ENCODE data around the gene DNMT3B. TPM values are rescaled to one million over a fixed set of nuclear protein-coding genes. Genes with fewer than 3 reads are reported as not detected.

The DNMT3B gene
- total and polyA plus RNA-seq, 3 donors from 2014 or later, result 8.1 to 22.0 (median 20.6) TPM

DNA sequence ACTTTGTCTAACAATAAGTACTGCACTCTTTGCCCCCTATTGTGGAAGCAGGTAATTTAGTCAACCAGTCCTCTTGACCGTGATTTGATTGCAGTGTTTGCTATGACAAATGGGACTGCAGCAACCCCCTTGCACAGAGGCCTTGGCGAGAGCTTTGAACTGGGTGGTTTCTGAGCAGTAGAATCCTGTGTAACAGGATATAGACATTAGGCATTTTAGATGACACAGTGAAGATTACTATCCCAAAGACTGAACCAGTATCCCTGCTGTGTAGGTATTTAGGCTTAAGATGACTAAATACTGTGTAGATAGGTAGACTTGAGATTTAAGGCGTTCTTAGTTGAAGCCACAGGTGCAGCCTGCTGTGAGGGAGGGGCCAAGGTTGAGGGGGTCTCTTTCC lies 9.9 kb downstream of the DNMT3B start:
- Histone ChIP-seq H3K9me3 (no peaks in the 10 kb centered on the region), H3K4me1 (peaks cover 17% of the 10 kb centered on the region), H3K27ac (no peak overlapping the region), H3K27me3 (no peaks in the 10 kb centered on the region), H3K36me3 (ENCODE audit: low read depth, missing control alignments) (no peaks in the 10 kb centered on the region), H3K4me3 (no peak overlapping the region)
- whole genome bisulfite sequencing, 2 donors, result 91 to 94% methylated on average over 3 of the region's 3 CpGs
- DNase-seq, result no peak
- intact Hi-C loops (cut with DNase I; ENCODE audit: low total_unique reads), result no loop called here
- TF ChIP-seq, protein P1, sequence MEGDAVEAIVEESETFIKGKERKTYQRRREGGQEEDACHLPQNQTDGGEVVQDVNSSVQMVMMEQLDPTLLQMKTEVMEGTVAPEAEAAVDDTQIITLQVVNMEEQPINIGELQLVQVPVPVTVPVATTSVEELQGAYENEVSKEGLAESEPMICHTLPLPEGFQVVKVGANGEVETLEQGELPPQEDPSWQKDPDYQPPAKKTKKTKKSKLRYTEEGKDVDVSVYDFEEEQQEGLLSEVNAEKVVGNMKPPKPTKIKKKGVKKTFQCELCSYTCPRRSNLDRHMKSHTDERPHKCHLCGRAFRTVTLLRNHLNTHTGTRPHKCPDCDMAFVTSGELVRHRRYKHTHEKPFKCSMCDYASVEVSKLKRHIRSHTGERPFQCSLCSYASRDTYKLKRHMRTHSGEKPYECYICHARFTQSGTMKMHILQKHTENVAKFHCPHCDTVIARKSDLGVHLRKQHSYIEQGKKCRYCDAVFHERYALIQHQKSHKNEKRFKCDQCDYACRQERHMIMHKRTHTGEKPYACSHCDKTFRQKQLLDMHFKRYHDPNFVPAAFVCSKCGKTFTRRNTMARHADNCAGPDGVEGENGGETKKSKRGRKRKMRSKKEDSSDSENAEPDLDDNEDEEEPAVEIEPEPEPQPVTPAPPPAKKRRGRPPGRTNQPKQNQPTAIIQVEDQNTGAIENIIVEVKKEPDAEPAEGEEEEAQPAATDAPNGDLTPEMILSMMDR (IDR thresholded peaks at IDR 0.05), result no peak
- no peak for TF ChIP-seq POLR2A (IDR thresholded peaks at IDR 0.05)

DNA sequence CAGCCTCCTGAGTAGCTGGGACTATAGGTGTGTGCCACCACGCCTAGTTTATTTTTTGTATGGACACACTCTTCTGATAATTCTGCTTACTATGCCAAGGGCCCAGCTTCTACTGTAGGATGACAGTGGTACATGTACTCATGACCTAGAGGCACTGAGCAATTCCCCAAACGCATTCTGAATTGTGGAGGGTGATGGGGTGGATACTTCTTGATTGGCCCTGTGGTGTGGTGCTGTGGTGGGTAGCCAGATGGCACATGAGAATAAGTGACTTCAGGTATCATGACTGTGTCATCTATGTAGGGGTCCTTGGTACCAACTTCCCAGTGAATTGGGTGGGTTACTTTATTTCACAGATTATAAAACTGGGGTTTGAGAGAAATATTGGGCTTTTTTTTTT lies 11.0 kb downstream of the DNMT3B start:
- TF ChIP-seq, protein P1 (IDR thresholded peaks at IDR 0.05), result no peak
- TF ChIP-seq POLR2A (IDR thresholded peaks at IDR 0.05), result no peak
- peaks cover 17% of the 10 kb centered on the region for H3K4me1 ChIP-seq
- no peak overlapping the region for H3K27ac ChIP-seq
- H3K9me3 ChIP-seq, result no peaks in the 10 kb centered on the region
- no peak overlapping the region for H3K4me3 ChIP-seq
- DNase-seq, result no peak
- intact Hi-C loops (cut with DNase I; ENCODE audit: low total_unique reads), result no loop called here
- no peaks in the 10 kb centered on the region for H3K27me3 ChIP-seq
- H3K36me3 ChIP-seq (ENCODE audit: low read depth, missing control alignments), result no peaks in the 10 kb centered on the region
- WGBS, 2 donors, result 80 to 81% methylated on average over 2 of the region's 2 CpGs

DNA sequence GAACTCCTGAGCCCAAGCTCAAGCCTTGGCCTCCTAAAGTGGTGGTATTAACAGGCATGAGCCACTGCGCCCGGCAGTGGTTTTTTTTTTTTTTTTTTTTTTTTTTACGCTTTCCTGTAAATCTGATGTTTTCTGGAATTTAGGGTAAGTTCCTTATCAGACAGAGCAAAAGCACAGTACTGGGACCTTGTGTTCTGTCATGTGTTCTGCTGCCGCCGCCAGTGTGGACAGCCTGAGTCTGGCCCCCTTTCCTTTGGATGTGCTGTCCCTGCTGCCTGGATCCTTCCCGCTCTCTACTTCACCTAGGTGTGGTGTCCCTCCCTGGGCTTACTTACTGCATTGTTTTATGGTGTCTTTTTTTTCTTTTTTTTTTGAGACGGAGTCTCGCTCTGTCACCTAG lies 11.7 kb downstream of the DNMT3B start:
- TF ChIP-seq POLR2A (IDR thresholded peaks at IDR 0.05), result no peak
- TF ChIP-seq, protein P1 (IDR thresholded peaks at IDR 0.05), result no peak
- H3K27me3 ChIP-seq, result no peaks in the 10 kb centered on the region
- peaks cover 12% of the 10 kb centered on the region for H3K4me1 ChIP-seq
- 54 to 73% methylated on average over 6 to 8 of the region's 8 CpGs for WGBS, 2 donors
- no peak overlapping the region for H3K27ac ChIP-seq
- intact Hi-C loops (cut with DNase I; ENCODE audit: low total_unique reads), result no loop called here
- H3K9me3 ChIP-seq, result no peaks in the 10 kb centered on the region
- H3K36me3 ChIP-seq (ENCODE audit: low read depth, missing control alignments), result no peaks in the 10 kb centered on the region
- DNase-seq, result peak; percentile 77
- H3K4me3 ChIP-seq, result no peak overlapping the region

DNA sequence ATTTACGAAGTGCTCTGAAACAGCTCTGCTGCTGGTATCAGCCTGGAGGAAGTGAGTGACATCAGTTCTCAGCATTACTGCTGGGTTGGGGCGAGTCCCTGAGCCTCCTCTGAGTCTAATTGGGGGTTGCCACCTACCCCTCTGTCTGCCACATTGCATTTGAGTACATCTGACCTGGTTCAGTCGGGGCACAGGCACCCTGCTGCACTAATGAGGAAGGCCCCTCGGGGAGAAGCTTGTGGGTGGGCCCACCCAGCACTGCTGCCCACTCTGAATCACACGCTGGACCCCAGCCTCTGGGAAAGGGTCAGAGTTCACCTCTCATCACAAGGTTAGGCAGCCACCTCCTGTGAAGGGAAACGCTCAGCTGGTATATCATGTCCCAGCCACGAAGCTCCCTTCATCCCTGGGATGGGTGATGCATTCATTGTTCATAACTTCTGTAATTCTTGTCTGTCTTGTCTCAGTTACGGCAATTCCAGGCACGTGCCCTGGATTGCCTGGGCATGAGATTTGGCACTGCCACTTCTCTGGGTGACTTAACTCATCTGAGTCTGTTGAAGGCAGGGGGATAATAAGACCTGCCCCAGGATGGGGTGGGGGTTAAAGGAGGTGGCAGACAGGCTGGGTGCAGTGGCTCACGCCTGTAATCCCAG lies 13.3 kb downstream of the DNMT3B start:
- H3K27ac ChIP-seq, result no peak overlapping the region
- intact Hi-C loops (cut with DNase I; ENCODE audit: low total_unique reads), result no loop called here
- DNase-seq, result no peak
- H3K4me3 ChIP-seq, result no peak overlapping the region
- peaks cover 12% of the 10 kb centered on the region for H3K4me1 ChIP-seq
- H3K27me3 ChIP-seq, result no peaks in the 10 kb centered on the region
- H3K9me3 ChIP-seq, result no peaks in the 10 kb centered on the region
- 74 to 78% methylated on average over 9 to 10 of the region's 10 CpGs for WGBS, 2 donors
- no peaks in the 10 kb centered on the region for H3K36me3 ChIP-seq (ENCODE audit: low read depth, missing control alignments)
- no peak for TF ChIP-seq POLR2A (IDR thresholded peaks at IDR 0.05)
- TF ChIP-seq, protein P1 (IDR thresholded peaks at IDR 0.05), result no peak
